Neural cell (in vitro differentiated cells): ENCODE data around the gene KLHL22. TPM values are rescaled to one million over a fixed set of nuclear protein-coding genes. Genes with fewer than 3 reads are reported as not detected.
A peak's percentile ranks its signal among the peaks of the same experiment; 100 is the strongest.

Source experiments
- H2AFZ ChIP-seq: fragments of 200-600, 300-800 bp; sonication (generic), shearing (Covaris generic); 2 replicates; pipeline ENCODE4 v1.6.0; 2014; ENCODE audit warnings: low read depth, mild to moderate bottlenecking, antibody characterized with exemption, low read length, moderate library complexity
- H3F3A ChIP-seq: fragments of 200-600 bp; shearing (Covaris generic); 2 replicates; pipeline ENCODE4 v1.6.1; 2016; ENCODE audit warnings: mild to moderate bottlenecking, moderate library complexity, mixed read lengths, antibody characterized with exemption, low read length; ENCODE audit not compliant: insufficient read depth, poor library complexity, severe bottlenecking
- H3K27ac ChIP-seq: fragments of 200-600, 300-800 bp; sonication (generic), shearing (Covaris generic); 2 replicates; pipeline ENCODE4 v1.5.1; 2014; ENCODE audit warnings: mild to moderate bottlenecking, low read length, moderate library complexity
- H3K27me3 ChIP-seq: fragments of 300-800, 200-600 bp; sonication (generic), shearing (Covaris generic); 2 replicates; pipeline ENCODE4 v1.6.0; 2014; ENCODE audit warnings: mild to moderate bottlenecking, low read depth, low read length, moderate library complexity; ENCODE audit not compliant: insufficient read depth
- H3K36me3 ChIP-seq: fragments of 300-800, 200-600 bp; sonication (generic), shearing (Covaris generic); 2 replicates; pipeline ENCODE4 v1.5.1; 2014; ENCODE audit warnings: mild to moderate bottlenecking, antibody characterized with exemption, low read length, moderate library complexity; ENCODE audit not compliant: insufficient read depth
- H3K4me2 ChIP-seq: fragments of 300-800, 200-600 bp; sonication (generic), shearing (Covaris generic); 2 replicates; pipeline ENCODE4 v1.6.0; 2014; ENCODE audit warnings: mild to moderate bottlenecking, low read length
- H3K4me3 ChIP-seq: fragments of 300-800, 200-600 bp; sonication (generic), shearing (Covaris generic); 2 replicates; pipeline ENCODE4 v1.5.1; 2014; ENCODE audit warnings: mild to moderate bottlenecking, low read length, moderate library complexity
- H3K79me2 ChIP-seq: fragments of 200-600 bp; shearing (Covaris generic); replicated peaks from 2 replicates; pipeline ENCODE4 v1.6.0; 2014; ENCODE audit warnings: mild to moderate bottlenecking, low read length, moderate library complexity; ENCODE audit not compliant: insufficient read depth
- H3K9ac ChIP-seq: fragments of 300-800, 200-600 bp; sonication (generic), shearing (Covaris generic); 2 replicates; pipeline ENCODE4 v1.6.1; 2016; ENCODE audit warnings: mild to moderate bottlenecking, low read length, mixed read lengths
- H3K9me2 ChIP-seq: fragments of 200-600 bp; shearing (Covaris generic); 2 replicates; pipeline ENCODE4 v1.6.1; 2016; ENCODE audit warnings: mild to moderate bottlenecking, low read length, mixed read lengths; ENCODE audit not compliant: insufficient read depth
- H3K9me3 ChIP-seq: fragments of 200-600, 300-800 bp; sonication (generic), shearing (Covaris generic); 2 replicates; pipeline ENCODE4 v1.6.1; 2016; ENCODE audit warnings: mild to moderate bottlenecking, mixed run types, low read length, moderate library complexity, mixed read lengths
- H4K20me1 ChIP-seq: fragments of 200-600 bp; shearing (Covaris generic); 2 replicates; pipeline ENCODE4 v1.6.1; 2016; ENCODE audit warnings: mild to moderate bottlenecking, mixed run types; ENCODE audit not compliant: insufficient read depth
- EP300 ChIP-seq: fragments of 450-650 bp; conservative IDR thresholded peaks from 2 replicates; pipeline ENCODE4 v1.6.1; 2014; ENCODE audit warnings: antibody characterized with exemption, mild to moderate bottlenecking, moderate library complexity; ENCODE audit not compliant: poor library complexity, severe bottlenecking
- EZH2 ChIP-seq: fragments of 200-600, 300-800 bp; shearing (Covaris generic), sonication (generic); IDR thresholded peaks from 2 replicates; pipeline ENCODE4 v1.6.1; 2014; ENCODE audit warnings: antibody characterized with exemption, low read length, borderline replicate concordance, mild to moderate bottlenecking; ENCODE audit not compliant: insufficient read depth, poor library complexity, severe bottlenecking
- MXI1 ChIP-seq: fragments of 450-650 bp; conservative IDR thresholded peaks from 2 replicates; pipeline ENCODE4 v1.6.1; 2014; ENCODE audit warnings: antibody characterized with exemption, mild to moderate bottlenecking; ENCODE audit not compliant: poor library complexity, severe bottlenecking
- POLR2AphosphoS5 ChIP-seq: IDR thresholded peaks from 2 replicates; pipeline ENCODE4 v1.6.1; 2012
- RAD21 ChIP-seq: fragments of 450-650 bp; conservative IDR thresholded peaks from 2 replicates; pipeline ENCODE4 v1.6.1; 2014; ENCODE audit warnings: antibody characterized with exemption, mild to moderate bottlenecking, moderate library complexity
- SMC3 ChIP-seq: fragments of 450-650 bp; conservative IDR thresholded peaks from 2 replicates; pipeline ENCODE4 v1.6.1; 2014; ENCODE audit warnings: antibody characterized with exemption, mild to moderate bottlenecking, moderate library complexity; ENCODE audit not compliant: poor library complexity
- TAF1 ChIP-seq: IDR thresholded peaks from 2 replicates; pipeline ENCODE4 v1.6.1; 2012; ENCODE audit warnings: low read depth
- polyA plus RNA-seq: library from polyadenylated mRNA; depleted of rRNA; stranded (reverse); fragments of >200 nt; gene quantifications from 2 replicates; pipeline ENCODE4 v1.2.3, GENCODE V29; 2014
- TF ChIP-seq, protein P1 (sequence below): IDR thresholded peaks from 2 replicates; pipeline ENCODE4 v1.6.1; 2012; ENCODE audit warnings: borderline replicate concordance
- TF ChIP-seq, protein P2 (sequence below): fragments of 450-650 bp; IDR thresholded peaks from 2 replicates; pipeline ENCODE4 v1.5.1; 2014; ENCODE audit warnings: antibody characterized with exemption, mild to moderate bottlenecking, moderate library complexity; ENCODE audit not compliant: poor library complexity, severe bottlenecking

KLHL22 gene
- polyA plus RNA-seq, 1 donor from 2014 or later = 59.5 TPM

DNA sequence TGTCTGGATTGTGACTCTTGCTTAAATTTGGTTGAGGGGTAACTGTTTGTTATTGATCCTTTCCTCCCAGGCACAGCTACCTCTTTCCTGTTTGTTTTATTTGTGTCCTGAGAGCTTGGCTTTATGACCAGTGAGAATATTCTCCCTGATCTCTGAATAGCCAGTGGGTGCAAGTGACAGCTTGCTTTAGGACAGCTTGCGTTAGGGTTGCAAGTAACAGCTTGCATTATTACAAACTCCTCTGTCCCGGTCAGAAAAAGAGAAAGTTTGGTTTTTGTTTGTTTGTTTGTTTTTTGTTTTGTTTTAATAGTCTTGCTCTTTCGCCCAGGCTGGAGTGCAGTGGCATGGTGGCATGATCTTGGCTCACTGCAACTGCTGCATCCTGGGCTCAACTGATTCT lies 3.3 kb upstream of the KLHL22 start:
- no peaks in the 10 kb centered on the region for H4K20me1 ChIP-seq
- no peaks in the 10 kb centered on the region for H3F3A ChIP-seq
- no peaks in the 10 kb centered on the region for H3K9me2 ChIP-seq
- H3K79me2 ChIP-seq = peaks cover 10% of the 10 kb centered on the region
- TF ChIP-seq, protein P1, sequence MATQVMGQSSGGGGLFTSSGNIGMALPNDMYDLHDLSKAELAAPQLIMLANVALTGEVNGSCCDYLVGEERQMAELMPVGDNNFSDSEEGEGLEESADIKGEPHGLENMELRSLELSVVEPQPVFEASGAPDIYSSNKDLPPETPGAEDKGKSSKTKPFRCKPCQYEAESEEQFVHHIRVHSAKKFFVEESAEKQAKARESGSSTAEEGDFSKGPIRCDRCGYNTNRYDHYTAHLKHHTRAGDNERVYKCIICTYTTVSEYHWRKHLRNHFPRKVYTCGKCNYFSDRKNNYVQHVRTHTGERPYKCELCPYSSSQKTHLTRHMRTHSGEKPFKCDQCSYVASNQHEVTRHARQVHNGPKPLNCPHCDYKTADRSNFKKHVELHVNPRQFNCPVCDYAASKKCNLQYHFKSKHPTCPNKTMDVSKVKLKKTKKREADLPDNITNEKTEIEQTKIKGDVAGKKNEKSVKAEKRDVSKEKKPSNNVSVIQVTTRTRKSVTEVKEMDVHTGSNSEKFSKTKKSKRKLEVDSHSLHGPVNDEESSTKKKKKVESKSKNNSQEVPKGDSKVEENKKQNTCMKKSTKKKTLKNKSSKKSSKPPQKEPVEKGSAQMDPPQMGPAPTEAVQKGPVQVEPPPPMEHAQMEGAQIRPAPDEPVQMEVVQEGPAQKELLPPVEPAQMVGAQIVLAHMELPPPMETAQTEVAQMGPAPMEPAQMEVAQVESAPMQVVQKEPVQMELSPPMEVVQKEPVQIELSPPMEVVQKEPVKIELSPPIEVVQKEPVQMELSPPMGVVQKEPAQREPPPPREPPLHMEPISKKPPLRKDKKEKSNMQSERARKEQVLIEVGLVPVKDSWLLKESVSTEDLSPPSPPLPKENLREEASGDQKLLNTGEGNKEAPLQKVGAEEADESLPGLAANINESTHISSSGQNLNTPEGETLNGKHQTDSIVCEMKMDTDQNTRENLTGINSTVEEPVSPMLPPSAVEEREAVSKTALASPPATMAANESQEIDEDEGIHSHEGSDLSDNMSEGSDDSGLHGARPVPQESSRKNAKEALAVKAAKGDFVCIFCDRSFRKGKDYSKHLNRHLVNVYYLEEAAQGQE = no peak
- no peak for TF ChIP-seq EP300
- no peak for TF ChIP-seq MXI1
- no peak for TF ChIP-seq POLR2AphosphoS5
- no peak for TF ChIP-seq SMC3
- no peak for TF ChIP-seq TAF1
- no peak for TF ChIP-seq EZH2
- TF ChIP-seq RAD21 = no peak
- TF ChIP-seq, protein P2, sequence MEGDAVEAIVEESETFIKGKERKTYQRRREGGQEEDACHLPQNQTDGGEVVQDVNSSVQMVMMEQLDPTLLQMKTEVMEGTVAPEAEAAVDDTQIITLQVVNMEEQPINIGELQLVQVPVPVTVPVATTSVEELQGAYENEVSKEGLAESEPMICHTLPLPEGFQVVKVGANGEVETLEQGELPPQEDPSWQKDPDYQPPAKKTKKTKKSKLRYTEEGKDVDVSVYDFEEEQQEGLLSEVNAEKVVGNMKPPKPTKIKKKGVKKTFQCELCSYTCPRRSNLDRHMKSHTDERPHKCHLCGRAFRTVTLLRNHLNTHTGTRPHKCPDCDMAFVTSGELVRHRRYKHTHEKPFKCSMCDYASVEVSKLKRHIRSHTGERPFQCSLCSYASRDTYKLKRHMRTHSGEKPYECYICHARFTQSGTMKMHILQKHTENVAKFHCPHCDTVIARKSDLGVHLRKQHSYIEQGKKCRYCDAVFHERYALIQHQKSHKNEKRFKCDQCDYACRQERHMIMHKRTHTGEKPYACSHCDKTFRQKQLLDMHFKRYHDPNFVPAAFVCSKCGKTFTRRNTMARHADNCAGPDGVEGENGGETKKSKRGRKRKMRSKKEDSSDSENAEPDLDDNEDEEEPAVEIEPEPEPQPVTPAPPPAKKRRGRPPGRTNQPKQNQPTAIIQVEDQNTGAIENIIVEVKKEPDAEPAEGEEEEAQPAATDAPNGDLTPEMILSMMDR = no peak
- H3K36me3 ChIP-seq = no peaks in the 10 kb centered on the region
- H2AFZ ChIP-seq = no peak overlapping the region
- no peak overlapping the region for H3K4me2 ChIP-seq
- no peaks in the 10 kb centered on the region for H3K9me3 ChIP-seq
- no peak overlapping the region for H3K27ac ChIP-seq
- no peak overlapping the region for H3K9ac ChIP-seq
- no peak overlapping the region for H3K4me3 ChIP-seq
- H3K27me3 ChIP-seq = no peaks in the 10 kb centered on the region

DNA sequence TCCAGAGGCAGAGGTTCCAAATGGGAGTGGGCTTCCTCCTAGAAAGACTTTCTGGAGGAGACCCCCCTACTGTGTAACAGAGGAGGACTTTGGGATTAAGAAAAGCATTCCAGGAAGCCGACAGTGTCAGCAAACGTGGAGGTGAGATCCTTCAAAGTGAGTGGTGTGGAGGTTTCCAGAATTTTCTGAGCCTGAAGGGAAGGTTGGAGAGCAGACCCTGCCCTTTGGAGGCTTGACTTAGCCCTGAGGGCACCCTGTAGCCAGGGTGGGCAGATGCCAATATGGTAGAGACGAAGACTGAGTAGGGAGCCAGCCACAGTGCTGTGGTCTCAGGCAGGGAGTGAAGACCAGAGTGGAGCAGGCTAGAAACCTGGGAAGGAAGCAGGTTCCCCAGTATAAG lies 1.8 kb upstream of the KLHL22 start:
- Histone ChIP-seq H3K27ac (no peak overlapping the region), H3K9me2 (no peaks in the 10 kb centered on the region), H3K27me3 (no peaks in the 10 kb centered on the region), H3K79me2 (peaks cover 20% of the 10 kb centered on the region), H2AFZ (no peak overlapping the region), H3K9me3 (no peaks in the 10 kb centered on the region), H3F3A (no peaks in the 10 kb centered on the region), H3K4me3 (peak overlapping the region; percentile 96), H3K9ac (no peak overlapping the region), H3K4me2 (no peak overlapping the region), H4K20me1 (no peaks in the 10 kb centered on the region), H3K36me3 (no peaks in the 10 kb centered on the region)
- no peak for TF ChIP-seq SMC3
- TF ChIP-seq EZH2 = no peak
- TF ChIP-seq TAF1 = no peak
